Measurements from ENCODE around the gene TRIM54. TPM values are rescaled to one million over a fixed set of nuclear protein-coding genes. Genes with fewer than 3 reads are reported as not detected.
A peak's percentile ranks its signal among the peaks of the same experiment; 100 is the strongest.

TRIM54 gene
- total and polyA plus RNA-seq, 9 of the 15 experiments (the other 6 are each of a cell fraction or from before 2014, with no cell fraction given) = not detected

- FAIRE-seq = peak; percentile 82
- Histone ChIP-seq H3K27me3 (ENCODE audit: control insufficient read depth in 2 of 2, insufficient read depth in 2 of 2, low read length in 2 of 2) (peaks cover 3 to 12% of the 10 kb centered on the region in 2 experiments; a peak in 3 of 5 replicates), H3K9me1 (ENCODE audit: control insufficient read depth, insufficient read depth, low read length) (no peaks in the 10 kb centered on the region), H3K27ac (ENCODE audit: extremely low read depth, low read depth, low read length) (no peak overlapping the region), H3K79me2 (ENCODE audit: control insufficient read depth, insufficient read depth, low read length) (no peaks in the 10 kb centered on the region), H2AFZ (ENCODE audit: low read depth, low read length) (no peak overlapping the region), H3K4me1 (replicated peaks in 1 of 2; ENCODE audit: control insufficient read depth in 2 of 2, insufficient read depth in 2 of 2, low read length in 2 of 2) (peaks cover 15 to 38% of the 10 kb centered on the region in 2 experiments), H3K4me2 (ENCODE audit: insufficient read depth, low read length) (peak overlapping the region; percentile 13; the same call in 1 of the 2 replicates), H3K9ac (ENCODE audit: insufficient read depth in 1 of 2, low read depth in 2 of 2, low read length in 2 of 2) (peak overlapping the region in 1 of 2 experiments; percentile 78; a peak in 2 of 4 replicates), H3K36me3 (ENCODE audit: control insufficient read depth, insufficient read depth, low read length) (no peaks in the 10 kb centered on the region), H3K9me3 (replicated peaks; ENCODE audit: control insufficient read depth, insufficient read depth, low read depth, low read length) (no peaks in the 10 kb centered on the region), H4K20me1 (replicated peaks; ENCODE audit: control insufficient read depth, insufficient read depth, low read length) (no peaks in the 10 kb centered on the region; the same call in none of the 2 replicates), H3K4me3 (no peak overlapping the region)
- CTCF ChIA-PET (ENCODE audit: low intra/inter-chr PET ratio) = no interaction called here
- WGBS (ENCODE audit: insufficient coverage, low coverage, missing lambda C conversion rate) = 0% methylated on average over 11 of the region's 13 CpGs
- intact Hi-C loops (cut with micrococcal nuclease) = no loop called here
- no TSS peak for BruUV-seq (replicated peaks)
- in situ Hi-C loops (cut with MboI) = no loop called here
- ATAC-seq = peak; percentile 78
- DNase-seq (ENCODE audit: extremely low read depth in 1 of 4, low spot score in 3 of 4) = peak; percentile 77 to 81 (median 78)
- POLR2A ChIA-PET = interaction anchor here (0.5 to 1.1 kb wide), 3 partner anchors 16 to 356 kb away, joined by 3 to 4 read pairs (median 3); no protein-coding TSS in a partner anchor
- TF ChIP-seq BMI1 (IDR thresholded peaks at IDR 0.05; ENCODE audit: low read length) = no peak
- TF ChIP-seq TBL1XR1 (IDR thresholded peaks at IDR 0.05; ENCODE audit: low read length in 2 of 2) = no peak
- TF ChIP-seq EGR1 (conservative IDR thresholded peaks at IDR 0.05) = peak; percentile 22; the same call in 1 of the 2 replicates
- TF ChIP-seq ZNF324 (CRISPR knock-in tag; IDR thresholded peaks at IDR 0.05) = no peak
- no peak for TF ChIP-seq SRSF3 (IDR thresholded peaks at IDR 0.05; ENCODE audit: insufficient read depth, low read length)
- no peak for TF ChIP-seq ARNT (IDR thresholded peaks at IDR 0.05)
- TF ChIP-seq ZBTB12 (CRISPR knock-in tag; IDR thresholded peaks at IDR 0.05) = no peak
- TF ChIP-seq USF1 (CRISPR knock-in tag; IDR thresholded peaks at IDR 0.05) = no peak
- TF ChIP-seq HNRNPK (IDR thresholded peaks at IDR 0.05; ENCODE audit: low read depth, low read length, poor library complexity, severe bottlenecking) = no peak
- TF ChIP-seq POLR3A (IDR thresholded peaks at IDR 0.05; ENCODE audit: borderline replicate concordance, extremely low read depth, insufficient read depth, insufficient read length) = no peak
- TF ChIP-seq FOS (IDR thresholded peaks at IDR 0.05; ENCODE audit: extremely low read depth, insufficient read length) = no peak
- TF ChIP-seq THRAP3 (IDR thresholded peaks at IDR 0.05; ENCODE audit: borderline replicate concordance) = no peak
- no peak for TF ChIP-seq NFRKB (IDR thresholded peaks at IDR 0.05; ENCODE audit: low read depth)
- TF ChIP-seq ZNF274 (IDR thresholded peaks at IDR 0.05; ENCODE audit: borderline replicate concordance, low read depth, low read length) = no peak
- no peak for TF ChIP-seq ARID4B (CRISPR knock-in tag; IDR thresholded peaks at IDR 0.05)
- TF ChIP-seq ZNF282 (CRISPR knock-in tag; IDR thresholded peaks at IDR 0.05) = no peak
- no peak for TF ChIP-seq NR4A1 (CRISPR knock-in tag; IDR thresholded peaks at IDR 0.05)
- no peak for TF ChIP-seq NR4A1 (tag; IDR thresholded peaks at IDR 0.05)
Observed at GRCh38 chr2:27255187-27255586, 27.0 kb upstream of the TRIM54 start.
